ENCODE measurements around the gene TSPAN3. TPM values are rescaled to one million over a fixed set of nuclear protein-coding genes. Genes with fewer than 3 reads are reported as not detected.

TSPAN3 gene
- total RNA-seq, 1 experiment from 2014 or later, result 140 TPM

DNA sequence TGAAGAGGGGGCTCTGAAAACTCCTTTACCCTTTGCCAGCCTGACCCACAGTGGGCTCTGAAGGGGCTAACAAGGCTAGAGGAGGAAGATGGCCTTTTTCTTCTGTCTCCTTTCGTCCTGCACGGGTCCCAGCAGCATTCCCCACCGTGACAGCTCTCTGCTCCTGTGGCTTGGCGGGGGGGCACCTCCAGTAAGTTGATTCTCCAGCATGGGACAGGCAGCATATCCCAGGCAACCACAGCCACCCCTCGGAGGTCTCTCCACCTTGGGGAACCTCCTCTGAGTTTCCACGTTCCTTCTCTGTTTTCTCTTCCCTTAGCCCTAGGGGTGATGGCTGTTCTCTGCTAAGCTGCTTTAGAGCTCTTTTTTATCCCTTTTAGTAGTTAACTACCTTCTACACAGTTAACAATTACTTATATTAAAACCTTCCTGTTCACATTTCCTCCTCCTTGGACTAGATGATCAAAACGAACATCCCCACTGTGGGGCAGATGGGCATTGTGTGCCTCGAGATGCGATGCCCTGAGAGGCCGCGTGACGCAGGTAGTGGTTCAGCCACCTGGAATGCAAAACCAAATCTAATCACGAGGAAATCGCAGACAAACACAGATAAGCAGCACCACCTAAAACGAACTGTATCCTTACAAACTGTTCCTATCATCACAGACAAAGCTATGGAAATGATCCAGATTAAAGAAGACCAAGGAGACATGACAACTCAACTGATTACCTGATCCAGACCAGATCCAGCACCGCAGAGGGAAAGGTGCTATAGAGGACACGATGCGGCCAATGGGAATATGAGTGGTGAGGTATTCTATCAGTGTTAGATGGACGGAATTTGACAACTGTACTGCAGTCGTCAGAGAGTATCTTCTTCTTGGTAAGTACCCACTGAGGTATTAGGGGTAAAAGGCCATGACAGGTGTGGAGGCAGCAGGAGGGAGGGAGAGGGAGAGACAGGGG is 27.7 kb downstream of the TSPAN3 start:
- Histone ChIP-seq H3K4me2 (ENCODE audit: low read length) (no peak overlapping the region), H2AFZ (ENCODE audit: low read length) (no peak overlapping the region), H3K4me1 (ENCODE audit: insufficient read depth, low read length) (no peaks in the 10 kb centered on the region), H3K9ac (ENCODE audit: low read length) (no peak overlapping the region), H4K20me1 (ENCODE audit: low read length) (no peaks in the 10 kb centered on the region), H3K27ac (ENCODE audit: low read length) (no peak overlapping the region), H3K9me3 (ENCODE audit: low read length) (no peaks in the 10 kb centered on the region), H3K79me2 (ENCODE audit: low read length) (no peaks in the 10 kb centered on the region), H3K27me3 (ENCODE audit: low read length) (no peaks in the 10 kb centered on the region), H3K9me2 (replicated peaks; ENCODE audit: low read length) (no peaks in the 10 kb centered on the region), H3K4me3 (ENCODE audit: low read length) (no peak overlapping the region), H3F3A (ENCODE audit: low read length, unreplicated experiment) (no peaks in the 10 kb centered on the region), H3K36me3 (ENCODE audit: low read depth, low read length) (peaks cover 13% of the 10 kb centered on the region; the same call in 1 of the 2 replicates)
- DNase-seq, result no peak
- no peak for ATAC-seq
- intact Hi-C loops (cut with micrococcal nuclease), result no loop called here
- ChIA-PET CTCF (no interaction called here), POLR2A (ENCODE audit: unreplicated experiment) (no interaction called here)
- TF ChIP-seq EZH2phosphoT487 (IDR thresholded peaks at IDR 0.05; ENCODE audit: borderline replicate concordance, low read length) (no peak), EZH2 (IDR thresholded peaks at IDR 0.05; ENCODE audit: low read length, unreplicated experiment) (no peak)
- TF ChIP-seq, protein P1, sequence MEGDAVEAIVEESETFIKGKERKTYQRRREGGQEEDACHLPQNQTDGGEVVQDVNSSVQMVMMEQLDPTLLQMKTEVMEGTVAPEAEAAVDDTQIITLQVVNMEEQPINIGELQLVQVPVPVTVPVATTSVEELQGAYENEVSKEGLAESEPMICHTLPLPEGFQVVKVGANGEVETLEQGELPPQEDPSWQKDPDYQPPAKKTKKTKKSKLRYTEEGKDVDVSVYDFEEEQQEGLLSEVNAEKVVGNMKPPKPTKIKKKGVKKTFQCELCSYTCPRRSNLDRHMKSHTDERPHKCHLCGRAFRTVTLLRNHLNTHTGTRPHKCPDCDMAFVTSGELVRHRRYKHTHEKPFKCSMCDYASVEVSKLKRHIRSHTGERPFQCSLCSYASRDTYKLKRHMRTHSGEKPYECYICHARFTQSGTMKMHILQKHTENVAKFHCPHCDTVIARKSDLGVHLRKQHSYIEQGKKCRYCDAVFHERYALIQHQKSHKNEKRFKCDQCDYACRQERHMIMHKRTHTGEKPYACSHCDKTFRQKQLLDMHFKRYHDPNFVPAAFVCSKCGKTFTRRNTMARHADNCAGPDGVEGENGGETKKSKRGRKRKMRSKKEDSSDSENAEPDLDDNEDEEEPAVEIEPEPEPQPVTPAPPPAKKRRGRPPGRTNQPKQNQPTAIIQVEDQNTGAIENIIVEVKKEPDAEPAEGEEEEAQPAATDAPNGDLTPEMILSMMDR (conservative IDR thresholded peaks at IDR 0.05; ENCODE audit: low read depth, low read length), result no peak
- BruUV-seq (replicated peaks), result no TSS peak

- Histone ChIP-seq H3K4me1 (ENCODE audit: insufficient read depth, low read length) (no peaks in the 10 kb centered on the region), H3K36me3 (ENCODE audit: low read depth, low read length) (peaks cover 13% of the 10 kb centered on the region; the same call in 1 of the 2 replicates), H3K9me2 (replicated peaks; ENCODE audit: low read length) (no peaks in the 10 kb centered on the region), H3K4me3 (ENCODE audit: low read length) (no peak overlapping the region), H3K4me2 (ENCODE audit: low read length) (no peak overlapping the region), H3K27me3 (ENCODE audit: low read length) (no peaks in the 10 kb centered on the region), H3K79me2 (ENCODE audit: low read length) (no peaks in the 10 kb centered on the region), H2AFZ (ENCODE audit: low read length) (no peak overlapping the region), H4K20me1 (ENCODE audit: low read length) (no peaks in the 10 kb centered on the region), H3F3A (ENCODE audit: low read length, unreplicated experiment) (no peaks in the 10 kb centered on the region), H3K9me3 (ENCODE audit: low read length) (no peaks in the 10 kb centered on the region), H3K27ac (ENCODE audit: low read length) (no peak overlapping the region), H3K9ac (ENCODE audit: low read length) (no peak overlapping the region)
- BruUV-seq (replicated peaks), result no TSS peak
- no peak for ATAC-seq
- CTCF ChIA-PET, result no interaction called here
- POLR2A ChIA-PET (ENCODE audit: unreplicated experiment), result no interaction called here
- intact Hi-C loops (cut with micrococcal nuclease), result no loop called here
- TF ChIP-seq, protein P1 (conservative IDR thresholded peaks at IDR 0.05; ENCODE audit: low read depth, low read length), result no peak
- TF ChIP-seq EZH2phosphoT487 (IDR thresholded peaks at IDR 0.05; ENCODE audit: borderline replicate concordance, low read length) (no peak), EZH2 (IDR thresholded peaks at IDR 0.05; ENCODE audit: low read length, unreplicated experiment) (no peak)
- DNase-seq, result no peak
Observed at GRCh38 chr15:77042245-77042919, 28.5 kb downstream of the TSPAN3 start.

All from PC-3 (cell line).